NK-92 treated with Interleukin-12 subunit alpha and Interleukin-12 subunit beta, amount 100 ng/mL, for 24 hours (cell line): ENCODE measurements around the gene RNF121.

Experiments
- DNase-seq: peaks from one replicate; lab custom pipeline; 2025; lab: John Stamatoyannopoulos, UW

RNF121 gene

GRCh38 chr11:72006309-72007088 lies 77.7 kb downstream of the RNF121 start:
- DNase-seq: no peak

GRCh38 chr11:72007089-72007476 lies 78.2 kb downstream of the RNF121 start:
- DNase-seq: no peak

- DNase-seq: no peak
These were observed 78.7 kb downstream of the RNF121 start for GRCh38 chr11:72007587-72007986.

- DNase-seq: no peak
These were observed 79.9 kb downstream of the RNF121 start for GRCh38 chr11:72008728-72009127.

GRCh38 chr11:72009156-72009555 lies 80.3 kb downstream of the RNF121 start:
- no peak for DNase-seq

- no peak for DNase-seq
These were observed 81.8 kb downstream of the RNF121 start for GRCh38 chr11:72010529-72011233.

- no peak for DNase-seq
These were observed 83.3 kb downstream of the RNF121 start for GRCh38 chr11:72012091-72012630.

- no peak for DNase-seq
These were observed 84.3 kb downstream of the RNF121 start for GRCh38 chr11:72012897-72013721.

- no peak for DNase-seq
These were observed 85.2 kb downstream of the RNF121 start for GRCh38 chr11:72013765-72014711.

GRCh38 chr11:72014761-72015320 lies 86.0 kb downstream of the RNF121 start:
- DNase-seq: no peak

GRCh38 chr11:72015511-72016061 lies 86.7 kb downstream of the RNF121 start:
- DNase-seq: no peak

GRCh38 chr11:72018171-72018570 lies 89.3 kb downstream of the RNF121 start:
- DNase-seq: no peak

GRCh38 chr11:72023335-72023734 lies 94.5 kb downstream of the RNF121 start:
- no peak for DNase-seq

GRCh38 chr11:72024069-72024754 lies 95.4 kb downstream of the RNF121 start:
- DNase-seq: no peak

- no peak for DNase-seq
These were observed 97.2 kb downstream of the RNF121 start for GRCh38 chr11:72026090-72026489.

GRCh38 chr11:72030472-72031045 lies 101.7 kb downstream of the RNF121 start:
- no peak for DNase-seq

GRCh38 chr11:72036687-72037086 lies 107.8 kb downstream of the RNF121 start:
- no peak for DNase-seq

- DNase-seq: no peak
These were observed 108.9 kb downstream of the RNF121 start for GRCh38 chr11:72037554-72038311.

GRCh38 chr11:72038491-72038890 lies 109.6 kb downstream of the RNF121 start:
- DNase-seq: no peak
